HFFc6 (cell line): ENCODE data around the gene ZNF442. TPM values are rescaled to one million over a fixed set of nuclear protein-coding genes. Genes with fewer than 3 reads are reported as not detected.
"Not testable (repeated sequence)": the region's sequence is repeated elsewhere in the genome, so short reads cannot be mapped to it uniquely, and the experiment has no call there.

ENCODE experiments used
- DNase-seq: peaks from one replicate; pipeline ENCODE4 v3.0.0-alpha.2; 2018
- H3K27ac Mint-ChIP-seq: 2 replicates; pipeline ENCODE4 v1.8.0; 2020; ENCODE audit warnings: mild to moderate bottlenecking, mixed read lengths
- H3K27me3 Mint-ChIP-seq: 2 replicates; pipeline ENCODE4 v1.8.0; 2021; ENCODE audit warnings: mild to moderate bottlenecking, moderate library complexity, mixed read lengths; ENCODE audit not compliant: insufficient read depth
- H3K36me3 Mint-ChIP-seq: 2 replicates; pipeline ENCODE4 v1.8.0; 2021; ENCODE audit warnings: low read depth, mixed read lengths
- H3K4me1 Mint-ChIP-seq: 2 replicates; pipeline ENCODE4 v1.8.0; 2020; ENCODE audit warnings: low read depth, mixed read lengths
- H3K4me3 Mint-ChIP-seq: 2 replicates; pipeline ENCODE4 v1.8.0; 2020; ENCODE audit warnings: mild to moderate bottlenecking, moderate library complexity, mixed read lengths
- H3K9me3 Mint-ChIP-seq: 2 replicates; pipeline ENCODE4 v1.8.0; 2020; ENCODE audit warnings: mild to moderate bottlenecking, mixed read lengths
- total RNA-seq, 6 experiments: library from RNA; stranded (reverse); fragmentation: NEBNext Ultra II Directional; extraction: Animal tissue kit (Norgen Biotek cat#: 25700); gene quantifications; 2 replicates in 1 of 6; 3 replicates in 5 of 6; pipeline ENCODE4 v1.2.3, GENCODE V29; 2021
- TF ChIP-seq, protein P1 (sequence below): fragments of 200-600 bp; sonication (generic); IDR thresholded peaks from 2 replicates; pipeline ENCODE4 v1.5.0; 2021; ENCODE audit warnings: antibody characterized with exemption, mild to moderate bottlenecking

Gene ZNF442
- total RNA-seq, 6 experiments from 2014 or later, result 2.1 to 3.1 (median 2.7) TPM

DNA sequence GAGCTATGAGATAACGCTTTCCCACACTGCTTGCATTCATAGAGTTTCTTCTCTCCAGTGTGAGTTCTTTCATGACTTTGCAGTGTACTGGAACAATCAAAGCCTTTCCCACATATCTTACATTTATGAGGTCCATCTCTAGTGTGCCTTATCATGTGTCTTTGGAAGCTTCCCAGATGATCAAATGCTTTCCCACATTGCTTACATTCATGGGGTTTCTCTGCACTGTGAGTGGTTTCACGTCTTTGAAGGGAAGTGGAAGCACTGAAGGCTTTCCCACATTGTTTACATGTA is 14.9 kb upstream of the ZNF442 start:
- no peak for DNase-seq
- H3K36me3 Mint-ChIP-seq, result peaks cover 40% of the 10 kb centered on the region
- H3K9me3 Mint-ChIP-seq, result peaks cover 79% of the 10 kb centered on the region
- TF ChIP-seq, protein P1, sequence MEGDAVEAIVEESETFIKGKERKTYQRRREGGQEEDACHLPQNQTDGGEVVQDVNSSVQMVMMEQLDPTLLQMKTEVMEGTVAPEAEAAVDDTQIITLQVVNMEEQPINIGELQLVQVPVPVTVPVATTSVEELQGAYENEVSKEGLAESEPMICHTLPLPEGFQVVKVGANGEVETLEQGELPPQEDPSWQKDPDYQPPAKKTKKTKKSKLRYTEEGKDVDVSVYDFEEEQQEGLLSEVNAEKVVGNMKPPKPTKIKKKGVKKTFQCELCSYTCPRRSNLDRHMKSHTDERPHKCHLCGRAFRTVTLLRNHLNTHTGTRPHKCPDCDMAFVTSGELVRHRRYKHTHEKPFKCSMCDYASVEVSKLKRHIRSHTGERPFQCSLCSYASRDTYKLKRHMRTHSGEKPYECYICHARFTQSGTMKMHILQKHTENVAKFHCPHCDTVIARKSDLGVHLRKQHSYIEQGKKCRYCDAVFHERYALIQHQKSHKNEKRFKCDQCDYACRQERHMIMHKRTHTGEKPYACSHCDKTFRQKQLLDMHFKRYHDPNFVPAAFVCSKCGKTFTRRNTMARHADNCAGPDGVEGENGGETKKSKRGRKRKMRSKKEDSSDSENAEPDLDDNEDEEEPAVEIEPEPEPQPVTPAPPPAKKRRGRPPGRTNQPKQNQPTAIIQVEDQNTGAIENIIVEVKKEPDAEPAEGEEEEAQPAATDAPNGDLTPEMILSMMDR, result no peak
- H3K4me3 Mint-ChIP-seq, result no peak overlapping the region
- no peak overlapping the region for H3K27ac Mint-ChIP-seq
- H3K27me3 Mint-ChIP-seq, result no peaks in the 10 kb centered on the region
- no peaks in the 10 kb centered on the region for H3K4me1 Mint-ChIP-seq

DNA sequence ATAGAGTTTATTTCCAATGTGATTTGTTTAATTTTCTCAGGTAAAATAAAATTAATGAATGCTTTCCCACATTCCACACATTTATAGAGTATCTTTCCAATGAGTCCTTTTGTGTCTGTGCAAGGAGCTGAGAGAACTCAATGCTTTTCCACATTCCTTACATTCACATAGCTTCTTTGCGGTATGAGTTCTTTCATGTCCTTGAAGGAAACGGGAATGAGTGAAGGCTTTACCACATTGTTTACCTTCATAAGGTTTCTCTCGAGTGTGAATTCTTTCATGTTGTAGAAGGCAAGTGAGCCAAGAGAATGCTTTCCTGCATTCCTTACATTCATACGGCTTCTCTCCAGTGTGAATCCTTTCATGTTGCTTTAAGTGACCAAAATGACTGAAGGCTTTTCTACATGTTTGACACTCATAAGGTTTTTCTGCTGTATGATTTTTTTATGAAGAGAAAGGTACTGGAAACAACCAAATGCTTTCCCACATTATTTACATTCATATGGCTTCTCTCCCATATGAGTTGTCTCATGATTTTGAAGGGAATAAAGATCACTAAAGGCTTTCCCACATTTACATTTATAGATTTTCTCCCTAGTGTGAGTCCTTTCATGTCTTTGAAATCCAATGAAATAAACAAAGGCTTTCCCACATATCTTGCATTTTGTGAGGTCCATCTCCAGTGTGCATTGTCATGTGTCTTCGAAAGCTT is 14.4 kb upstream of the ZNF442 start:
- Mint-ChIP-seq H3K27ac (no peak overlapping the region), H3K4me3 (no peak overlapping the region), H3K9me3 (peaks cover 78% of the 10 kb centered on the region)

DNA sequence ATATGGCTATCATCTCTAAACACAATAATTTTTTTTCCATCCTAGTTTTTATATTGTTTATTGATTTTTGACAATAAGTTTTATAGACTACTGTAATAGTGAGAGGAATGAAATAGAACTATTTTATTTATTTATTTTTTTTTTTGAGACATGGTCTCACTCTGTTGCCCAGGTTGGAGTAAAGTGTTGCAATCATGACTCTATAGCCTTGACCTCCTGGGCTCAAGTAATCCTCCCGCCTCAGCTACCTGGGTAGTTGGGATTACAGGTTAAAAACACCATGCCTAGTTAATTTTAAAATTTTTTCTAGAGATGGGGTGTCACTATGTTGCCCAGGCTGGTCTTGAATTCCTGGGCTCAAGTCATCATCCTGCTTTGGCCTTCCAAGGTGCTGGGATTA is 8.5 kb upstream of the ZNF442 start:
- TF ChIP-seq, protein P1, result no peak
- Mint-ChIP-seq H3K4me1 (no peaks in the 10 kb centered on the region), H3K36me3 (peaks cover 22% of the 10 kb centered on the region), H3K27ac (no peak overlapping the region), H3K27me3 (no peaks in the 10 kb centered on the region; the same call in none of the 2 replicates), H3K4me3 (no peak overlapping the region), H3K9me3 (peaks cover 48% of the 10 kb centered on the region)
- DNase-seq, result no peak

More for the DNA sequence above, 14.4 kb upstream of the ZNF442 start:
- no peaks in the 10 kb centered on the region for H3K4me1 Mint-ChIP-seq
- TF ChIP-seq, protein P1, result no peak
- no peaks in the 10 kb centered on the region for H3K27me3 Mint-ChIP-seq
- DNase-seq, result no peak
- peaks cover 42% of the 10 kb centered on the region for H3K36me3 Mint-ChIP-seq

DNA sequence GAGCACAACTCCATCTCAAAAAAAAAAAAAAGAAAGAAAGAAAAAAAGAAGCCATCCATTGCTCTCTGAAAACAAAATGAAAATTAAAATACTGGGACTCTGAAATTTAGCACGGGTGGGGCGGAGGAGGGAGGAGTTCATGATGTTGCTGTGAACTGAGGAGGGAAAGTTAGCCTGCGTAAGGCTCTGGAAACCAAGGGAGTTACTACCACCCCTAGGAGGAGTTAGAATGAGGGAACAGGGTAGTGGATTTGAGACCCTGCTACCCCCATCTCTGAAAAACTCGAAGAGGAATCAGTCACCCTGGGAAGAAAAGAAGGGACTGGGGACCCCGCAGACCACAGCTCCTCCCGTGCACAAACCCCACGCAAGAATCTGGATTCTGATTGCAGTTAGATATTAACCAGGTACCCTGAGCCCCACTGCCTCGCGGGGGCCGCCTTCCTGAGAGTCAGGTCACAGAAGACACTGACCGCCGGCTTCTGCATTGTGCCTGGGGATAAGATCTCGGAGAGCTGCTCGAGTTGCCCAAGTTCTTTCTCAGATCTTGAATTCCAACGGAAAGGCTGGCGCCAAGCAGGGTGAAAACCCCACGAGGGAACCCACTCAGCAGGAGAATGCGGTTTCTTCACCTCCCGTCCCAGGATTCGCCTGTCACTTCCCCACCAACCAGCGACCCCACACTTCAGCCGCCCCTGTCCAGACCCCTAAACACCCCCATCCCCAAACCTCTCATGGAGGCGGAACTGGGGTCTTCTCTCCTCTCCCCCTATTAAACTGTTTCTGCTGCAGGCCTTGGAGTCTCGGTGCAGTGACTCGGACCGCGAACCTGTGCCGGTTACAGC is 870 bp downstream of the ZNF442 start:
- TF ChIP-seq, protein P1, result no peak
- peak; percentile 16 for DNase-seq
- H3K27ac Mint-ChIP-seq, result peak overlapping the region; percentile 96
- no peaks in the 10 kb centered on the region; the same call in none of the 2 replicates for H3K27me3 Mint-ChIP-seq
- H3K4me3 Mint-ChIP-seq, result peak overlapping the region; percentile 96
- H3K36me3 Mint-ChIP-seq, result peaks cover 31% of the 10 kb centered on the region
- peaks cover 24% of the 10 kb centered on the region for H3K4me1 Mint-ChIP-seq
- peaks cover 38% of the 10 kb centered on the region for H3K9me3 Mint-ChIP-seq

DNA sequence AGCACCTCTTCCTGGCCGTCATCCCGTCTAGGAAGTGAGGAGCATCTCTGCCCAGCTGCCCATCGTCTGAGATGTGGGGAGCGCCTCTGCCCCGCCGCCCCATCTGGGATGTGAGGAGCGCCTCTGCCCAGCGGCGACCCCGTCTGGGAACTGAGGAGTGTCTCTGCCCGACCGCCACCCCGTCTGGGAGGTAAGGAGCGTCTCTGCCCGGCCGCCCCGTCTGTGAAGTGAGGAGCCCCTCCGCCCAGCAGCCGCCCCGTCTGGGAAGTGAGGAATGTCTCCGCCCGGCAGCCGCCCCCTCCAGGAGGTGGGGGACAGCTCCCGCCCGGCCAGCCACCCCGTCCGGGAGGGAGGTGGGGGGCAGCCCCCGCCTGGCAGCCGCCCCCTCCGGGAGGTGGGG is 3.2 kb downstream of the ZNF442 start:
- H3K4me3 Mint-ChIP-seq, DNase-seq, H3K27me3 Mint-ChIP-seq, H3K27ac Mint-ChIP-seq: not testable (repeated sequence)
- peaks cover 40% of the 10 kb centered on the region for H3K36me3 Mint-ChIP-seq
- H3K9me3 Mint-ChIP-seq, result peaks cover 48% of the 10 kb centered on the region
- H3K4me1 Mint-ChIP-seq, result peaks cover 24% of the 10 kb centered on the region

DNA sequence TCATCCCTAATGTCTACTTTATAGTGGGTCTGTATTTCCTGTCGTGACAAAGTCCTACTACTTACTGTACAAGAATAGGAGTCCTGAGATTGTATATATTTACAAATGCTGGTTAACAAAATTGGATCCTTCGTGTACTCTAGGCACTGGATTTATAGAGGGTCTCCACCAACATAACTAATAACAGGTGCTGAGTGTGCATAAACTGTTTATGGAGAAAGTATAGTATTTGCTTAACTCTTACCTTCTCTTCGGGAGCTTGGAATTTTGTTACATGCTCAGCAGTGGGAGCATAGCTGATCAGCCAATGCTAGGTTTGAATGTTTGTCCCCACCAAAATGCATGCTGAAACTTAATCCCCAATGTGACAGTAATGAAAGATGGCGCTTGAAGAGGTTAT is 12.1 kb downstream of the ZNF442 start:
- no peak for DNase-seq
- H3K27ac Mint-ChIP-seq, result no peak overlapping the region
- peaks cover 91% of the 10 kb centered on the region for H3K9me3 Mint-ChIP-seq
- TF ChIP-seq, protein P1, result no peak
- H3K36me3 Mint-ChIP-seq, result peaks cover 65% of the 10 kb centered on the region
- H3K4me1 Mint-ChIP-seq, result no peaks in the 10 kb centered on the region
- no peaks in the 10 kb centered on the region for H3K27me3 Mint-ChIP-seq
- H3K4me3 Mint-ChIP-seq, result no peak overlapping the region
